ENCODE measurements around the gene OR4D6. TPM values are rescaled to one million over a fixed set of nuclear protein-coding genes. Genes with fewer than 3 reads are reported as not detected.

The OR4D6 gene
- total and polyA plus RNA-seq, 4 donors = not detected

DNA sequence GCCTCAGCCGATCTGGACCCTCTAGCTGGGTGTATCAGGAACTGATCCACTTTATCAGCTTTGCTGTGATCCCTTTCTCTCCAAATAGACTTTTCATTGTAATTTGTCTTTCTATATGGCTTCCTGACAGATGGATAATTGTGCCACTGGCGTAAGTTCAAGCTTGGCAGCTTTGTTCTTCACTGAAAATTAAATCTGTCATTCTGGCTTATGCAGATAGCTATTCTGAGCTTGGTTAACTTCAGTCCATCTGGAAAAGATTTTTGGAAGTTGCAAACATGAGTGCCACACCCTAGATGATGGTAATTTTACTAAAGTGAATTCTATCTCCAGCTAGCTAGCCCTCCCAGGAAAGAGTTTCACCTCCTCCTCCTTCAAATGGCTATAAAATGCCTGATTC lies 38.6 kb upstream of the OR4D6 start:
- H3K27me3 ChIP-seq (ENCODE audit: control insufficient read depth in 4 of 4, insufficient read depth in 4 of 4, low read length in 3 of 4) = no peaks in the 10 kb centered on the region
- no peak overlapping the region for H3K27ac ChIP-seq (ENCODE audit: low read depth in 1 of 2, low read length in 2 of 2)
- no peaks in the 10 kb centered on the region for H3K9me3 ChIP-seq (ENCODE audit: control insufficient read depth in 4 of 4, low read length in 3 of 4)
- DNase-seq (ENCODE audit: low spot score) = no peak
- H3K4me3 ChIP-seq (ENCODE audit: low read depth in 1 of 3, low read length in 3 of 3) = no peak overlapping the region
- no peaks in the 10 kb centered on the region for H3K36me3 ChIP-seq (ENCODE audit: control insufficient read depth in 4 of 4, insufficient read depth in 3 of 4, low read depth in 1 of 4, low read length in 3 of 4)
- WGBS = 84% methylated on average over 2 of the region's 2 CpGs
- TF ChIP-seq RXRA (IDR thresholded peaks at IDR 0.05) = no peak
- TF ChIP-seq SP1 (IDR thresholded peaks at IDR 0.05) = no peak
- TF ChIP-seq YY1 (IDR thresholded peaks at IDR 0.05) = no peak
- TF ChIP-seq RAD21 (IDR thresholded peaks at IDR 0.05) = no peak
- TF ChIP-seq FOXA2 (IDR thresholded peaks at IDR 0.05) = no peak
- TF ChIP-seq HNF4A (conservative IDR thresholded peaks at IDR 0.05) = no peak
- TF ChIP-seq JUND (IDR thresholded peaks at IDR 0.05) = no peak
- no peak for TF ChIP-seq GABPA (IDR thresholded peaks at IDR 0.05 in 1 of 2, conservative IDR thresholded peaks at IDR 0.05 in 1 of 2)
- TF ChIP-seq CTCF (IDR thresholded peaks at IDR 0.05; ENCODE audit: low read depth, low read length, missing input control) = no peak
- TF ChIP-seq MAX (IDR thresholded peaks at IDR 0.05) = no peak
- no peak for TF ChIP-seq TAF1 (conservative IDR thresholded peaks at IDR 0.05)
- no peak for TF ChIP-seq REST (IDR thresholded peaks at IDR 0.05)
- no peak for TF ChIP-seq FOXA1 (IDR thresholded peaks at IDR 0.05)
- no peak for TF ChIP-seq NR2F2 (IDR thresholded peaks at IDR 0.05)
- TF ChIP-seq, protein P1, sequence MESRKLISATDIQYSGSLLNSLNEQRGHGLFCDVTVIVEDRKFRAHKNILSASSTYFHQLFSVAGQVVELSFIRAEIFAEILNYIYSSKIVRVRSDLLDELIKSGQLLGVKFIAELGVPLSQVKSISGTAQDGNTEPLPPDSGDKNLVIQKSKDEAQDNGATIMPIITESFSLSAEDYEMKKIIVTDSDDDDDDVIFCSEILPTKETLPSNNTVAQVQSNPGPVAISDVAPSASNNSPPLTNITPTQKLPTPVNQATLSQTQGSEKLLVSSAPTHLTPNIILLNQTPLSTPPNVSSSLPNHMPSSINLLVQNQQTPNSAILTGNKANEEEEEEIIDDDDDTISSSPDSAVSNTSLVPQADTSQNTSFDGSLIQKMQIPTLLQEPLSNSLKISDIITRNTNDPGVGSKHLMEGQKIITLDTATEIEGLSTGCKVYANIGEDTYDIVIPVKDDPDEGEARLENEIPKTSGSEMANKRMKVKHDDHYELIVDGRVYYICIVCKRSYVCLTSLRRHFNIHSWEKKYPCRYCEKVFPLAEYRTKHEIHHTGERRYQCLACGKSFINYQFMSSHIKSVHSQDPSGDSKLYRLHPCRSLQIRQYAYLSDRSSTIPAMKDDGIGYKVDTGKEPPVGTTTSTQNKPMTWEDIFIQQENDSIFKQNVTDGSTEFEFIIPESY (IDR thresholded peaks at IDR 0.05) = no peak
- H3K9ac ChIP-seq (ENCODE audit: low read depth in 1 of 2, low read length in 2 of 2) = no peak overlapping the region
- H3K4me1 ChIP-seq (ENCODE audit: control insufficient read depth in 4 of 4, insufficient read depth in 4 of 4, low read length in 3 of 4) = no peaks in the 10 kb centered on the region

DNA sequence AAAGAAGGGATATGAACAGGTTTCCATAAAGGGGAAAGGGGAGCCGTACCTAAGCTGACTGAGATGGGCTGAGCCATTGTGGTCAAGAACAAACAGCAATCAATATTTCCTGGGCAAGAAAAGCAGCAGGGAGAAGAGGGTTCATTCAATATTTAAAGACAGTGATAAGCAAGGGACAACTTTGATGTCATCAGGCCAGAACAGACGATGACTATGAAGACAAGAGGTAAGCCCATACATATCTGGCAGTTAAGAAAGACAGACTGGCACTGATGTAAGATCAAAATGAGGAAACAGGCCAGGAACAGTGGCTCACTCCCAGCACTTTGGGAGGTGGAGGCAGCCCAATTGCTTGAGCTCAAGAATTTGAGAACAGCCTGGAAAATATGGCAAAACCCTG lies 32.9 kb upstream of the OR4D6 start:
- no peak for DNase-seq (ENCODE audit: low spot score)
- Histone ChIP-seq H3K27me3 (ENCODE audit: control insufficient read depth in 4 of 4, insufficient read depth in 4 of 4, low read length in 3 of 4) (no peaks in the 10 kb centered on the region), H3K9me3 (ENCODE audit: control insufficient read depth in 4 of 4, low read length in 3 of 4) (no peaks in the 10 kb centered on the region), H3K9ac (ENCODE audit: low read depth in 1 of 2, low read length in 2 of 2) (no peak overlapping the region), H3K27ac (ENCODE audit: low read depth in 1 of 2, low read length in 2 of 2) (no peak overlapping the region), H3K4me3 (ENCODE audit: low read depth in 1 of 3, low read length in 3 of 3) (no peak overlapping the region), H3K36me3 (ENCODE audit: control insufficient read depth in 4 of 4, insufficient read depth in 3 of 4, low read depth in 1 of 4, low read length in 3 of 4) (no peaks in the 10 kb centered on the region), H3K4me1 (ENCODE audit: control insufficient read depth in 4 of 4, insufficient read depth in 4 of 4, low read length in 3 of 4) (no peaks in the 10 kb centered on the region)
- 31% methylated on average over 2 of the region's 2 CpGs for WGBS
- TF ChIP-seq RXRA (IDR thresholded peaks at IDR 0.05) (no peak), JUND (IDR thresholded peaks at IDR 0.05) (no peak), GABPA (IDR thresholded peaks at IDR 0.05 in 1 of 2, conservative IDR thresholded peaks at IDR 0.05 in 1 of 2) (no peak), RAD21 (IDR thresholded peaks at IDR 0.05) (no peak), YY1 (IDR thresholded peaks at IDR 0.05) (no peak), EGR1 (IDR thresholded peaks at IDR 0.05; ENCODE audit: low read depth in 2 of 2) (no peak), HNF4G (IDR thresholded peaks at IDR 0.05) (no peak), TAF1 (conservative IDR thresholded peaks at IDR 0.05) (no peak), FOXA2 (IDR thresholded peaks at IDR 0.05) (no peak), NR2F2 (IDR thresholded peaks at IDR 0.05) (no peak), MAX (IDR thresholded peaks at IDR 0.05) (no peak), REST (IDR thresholded peaks at IDR 0.05) (no peak), FOXA1 (IDR thresholded peaks at IDR 0.05) (no peak), HNF4A (conservative IDR thresholded peaks at IDR 0.05) (no peak)
- TF ChIP-seq, protein P1 (IDR thresholded peaks at IDR 0.05) = no peak
- TF ChIP-seq, protein P2, sequence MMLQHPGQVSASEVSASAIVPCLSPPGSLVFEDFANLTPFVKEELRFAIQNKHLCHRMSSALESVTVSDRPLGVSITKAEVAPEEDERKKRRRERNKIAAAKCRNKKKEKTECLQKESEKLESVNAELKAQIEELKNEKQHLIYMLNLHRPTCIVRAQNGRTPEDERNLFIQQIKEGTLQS (IDR thresholded peaks at IDR 0.05) = no peak

Data from liver (tissue), 9 donors.